Large intestine (tissue), 3 donors: Measurements from ENCODE around the gene MARCHF7. TPM values are rescaled to one million over a fixed set of nuclear protein-coding genes. Genes with fewer than 3 reads are reported as not detected.
"Not testable (repeated sequence)": the region's sequence is repeated elsewhere in the genome, so short reads cannot be mapped to it uniquely, and the experiment has no call there.

Source experiments
- DNase-seq, 2 donors: peaks; one replicate each; pipeline versions ENCODE4 v3.0.0 to v3.0.0-alpha.2; 2013
- H3K27ac ChIP-seq: one replicate; pipeline ENCODE4 v1.5.1; 2013; ENCODE audit warnings: low read length
- H3K27me3 ChIP-seq: 2 replicates; pipeline ENCODE4 v1.6.1; 2013; ENCODE audit warnings: low read length; ENCODE audit not compliant: control insufficient read depth, insufficient read depth
- H3K36me3 ChIP-seq: 2 replicates; pipeline ENCODE4 v1.6.1; 2013; ENCODE audit warnings: low read length; ENCODE audit not compliant: control insufficient read depth, insufficient read depth
- H3K4me1 ChIP-seq: one replicate; pipeline ENCODE4 v1.6.1; 2013; ENCODE audit warnings: low read length; ENCODE audit not compliant: control insufficient read depth, insufficient read depth
- H3K4me3 ChIP-seq: one replicate; pipeline ENCODE4 v1.5.1; 2013; ENCODE audit warnings: low read length
- H3K9me3 ChIP-seq: one replicate; pipeline ENCODE4 v1.6.1; 2013; ENCODE audit warnings: mild to moderate bottlenecking, low read depth, low read length, moderate library complexity; ENCODE audit not compliant: control insufficient read depth
- WGBS: methylation state at CpG from one replicate; pipeline ENCODE4 v1.1.5; 2013; ENCODE audit warnings: low lambda C conversion rate; ENCODE audit not compliant: insufficient coverage; 5-methylcytosine and 5-hydroxymethylcytosine counted together
- polyA plus RNA-seq: library from polyadenylated mRNA; unstranded; fragments of 120-200 nt; gene quantifications from one replicate; pipeline ENCODE4 v1.2.1, GENCODE V29; 2013

The MARCHF7 gene
- polyA plus RNA-seq, 1 donor = 79.0 TPM

DNA sequence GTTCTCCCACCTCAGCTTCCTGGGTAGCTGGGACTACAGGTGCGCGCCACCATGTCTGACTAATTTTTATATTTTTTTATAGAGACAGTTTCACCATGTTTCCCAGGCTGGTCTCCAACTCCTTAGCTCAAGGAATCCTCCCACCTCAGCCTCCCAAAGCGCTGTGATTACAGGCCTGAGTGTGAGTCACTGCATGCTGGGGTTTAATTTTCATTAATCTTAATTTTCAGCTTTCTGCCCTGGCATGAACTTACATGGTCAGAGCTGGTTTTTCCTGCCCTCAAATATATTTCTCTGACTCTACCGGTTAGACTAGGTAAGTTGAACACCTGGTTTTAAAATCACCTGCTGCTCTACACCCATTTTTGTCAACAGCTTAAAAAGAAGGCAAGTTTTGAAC is 3.1 kb downstream of the MARCHF7 start:
- Histone ChIP-seq H3K4me3 (no peak overlapping the region), H3K27ac (no peak overlapping the region), H3K36me3 (peaks cover 29% of the 10 kb centered on the region), H3K27me3 (no peaks in the 10 kb centered on the region), H3K9me3 (no peaks in the 10 kb centered on the region), H3K4me1 (no peaks in the 10 kb centered on the region)
- DNase-seq = no peak
- WGBS = 60% methylated on average over 1 of the region's 4 CpGs

- not testable (repeated sequence) for H3K27me3 ChIP-seq, H3K4me1 ChIP-seq, H3K4me3 ChIP-seq, H3K27ac ChIP-seq, DNase-seq, H3K9me3 ChIP-seq
- peaks cover 32% of the 10 kb centered on the region for H3K36me3 ChIP-seq
- no CpG with 5 or more reads among the region's 4 CpGs for WGBS
Measured at GRCh38 chr2:159716409-159716808, 4.1 kb downstream of the MARCHF7 start.

- WGBS = no CpG with 5 or more reads among the region's 2 CpGs
- no peaks in the 10 kb centered on the region for H3K4me1 ChIP-seq
Measured at GRCh38 chr2:159716857-159717256, 4.6 kb downstream of the MARCHF7 start.

DNA sequence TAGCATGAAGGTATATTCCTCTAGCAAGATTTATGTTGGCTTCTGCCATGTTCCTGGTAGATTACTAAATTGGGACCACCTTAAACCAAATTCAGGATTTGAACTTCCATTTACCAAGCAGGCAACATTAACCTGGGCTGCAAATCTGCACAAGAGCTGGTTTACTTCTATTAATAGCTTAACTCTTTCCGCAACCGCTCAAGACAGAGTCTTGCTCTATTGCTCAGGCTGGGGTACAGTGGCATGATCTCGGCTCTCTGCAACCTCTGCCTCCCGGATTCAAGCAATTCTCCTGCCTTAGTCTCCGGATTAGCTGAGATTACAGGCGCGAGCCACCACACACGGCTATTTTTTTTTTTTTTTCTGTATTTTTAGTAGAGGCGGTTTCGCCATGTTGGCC is 8.4 kb downstream of the MARCHF7 start:
- H3K4me3 ChIP-seq = no peak overlapping the region
- WGBS = 100% methylated on average over 3 of the region's 10 CpGs
- H3K4me1 ChIP-seq = no peaks in the 10 kb centered on the region
- H3K9me3 ChIP-seq = no peaks in the 10 kb centered on the region
- H3K27me3 ChIP-seq = no peaks in the 10 kb centered on the region
- no peak overlapping the region for H3K27ac ChIP-seq
- H3K36me3 ChIP-seq = peaks cover 36% of the 10 kb centered on the region
- DNase-seq = no peak

More at GRCh38 chr2:159716857-159717256, 4.6 kb downstream of the MARCHF7 start:
- Histone ChIP-seq H3K9me3 (no peaks in the 10 kb centered on the region), H3K4me3 (no peak overlapping the region), H3K36me3 (peaks cover 32% of the 10 kb centered on the region), H3K27ac (no peak overlapping the region), H3K27me3 (no peaks in the 10 kb centered on the region)
- DNase-seq = peak in 1 of 2 donors; percentile 20

DNA sequence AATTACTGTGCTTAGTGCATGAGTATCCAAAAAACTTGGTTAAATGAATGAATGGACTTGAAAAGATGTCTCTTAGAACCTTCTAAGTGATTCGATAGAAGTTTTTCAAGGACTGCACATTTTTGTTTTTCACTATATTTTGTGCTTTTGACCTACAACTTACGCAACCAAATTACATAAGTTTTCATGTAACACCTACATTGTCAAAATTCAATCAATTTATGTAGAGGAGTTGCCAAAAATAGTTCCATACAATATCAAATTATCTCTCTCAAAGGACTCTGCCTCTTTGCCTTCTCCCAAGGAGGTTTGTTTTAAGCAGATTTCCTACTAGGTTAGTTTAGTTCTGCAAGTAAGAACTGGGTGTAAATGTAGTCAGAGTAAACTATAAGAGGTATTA is 10.3 kb downstream of the MARCHF7 start:
- H3K4me1 ChIP-seq = no peaks in the 10 kb centered on the region
- H3K4me3 ChIP-seq = no peak overlapping the region
- no peak overlapping the region for H3K27ac ChIP-seq
- DNase-seq = no peak
- no peaks in the 10 kb centered on the region for H3K27me3 ChIP-seq
- 100% methylated on average over 1 of the region's 2 CpGs for WGBS
- H3K36me3 ChIP-seq = peaks cover 30% of the 10 kb centered on the region
- no peaks in the 10 kb centered on the region for H3K9me3 ChIP-seq

DNA sequence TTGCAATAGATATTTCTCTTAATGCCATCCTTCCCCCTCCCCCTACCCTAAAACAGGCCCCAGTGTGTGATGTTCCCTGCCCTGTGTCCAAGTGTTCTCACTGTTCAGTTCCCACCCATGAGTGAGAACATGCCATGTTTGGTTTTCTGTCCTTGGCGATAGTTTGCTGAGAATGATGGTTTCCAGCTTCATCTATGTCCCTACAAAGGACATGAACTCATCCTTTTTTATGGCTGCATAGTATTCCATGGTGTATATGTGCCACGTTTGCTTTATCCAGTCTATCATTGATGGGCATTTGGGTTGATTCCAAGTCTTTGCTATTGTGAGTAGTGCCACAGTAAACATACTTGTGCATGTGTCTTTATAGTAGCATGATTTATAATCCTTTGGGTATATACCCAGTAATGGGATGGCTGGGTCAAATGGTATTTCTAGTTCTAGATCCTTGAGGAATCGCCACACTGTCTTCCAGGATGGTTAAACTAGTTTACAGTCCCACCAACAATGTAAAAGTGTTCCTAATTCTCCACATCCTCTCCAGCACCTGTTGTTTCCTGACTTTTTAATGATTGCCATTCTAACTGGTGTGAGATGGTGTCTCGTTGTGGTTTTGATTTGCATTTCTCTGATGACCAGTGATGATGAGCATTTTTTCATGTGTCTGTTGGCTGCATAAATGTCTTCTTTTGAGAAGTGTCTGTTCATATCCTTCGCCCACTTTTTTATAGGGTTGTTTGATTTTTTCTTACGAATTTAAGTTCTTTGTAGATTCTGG is 12.7 kb downstream of the MARCHF7 start:
- H3K36me3 ChIP-seq = peaks cover 22% of the 10 kb centered on the region
- not testable (repeated sequence) for H3K27me3 ChIP-seq, DNase-seq, H3K4me1 ChIP-seq, H3K4me3 ChIP-seq, H3K27ac ChIP-seq, H3K9me3 ChIP-seq
- WGBS = no CpG with 5 or more reads among the region's 6 CpGs

DNA sequence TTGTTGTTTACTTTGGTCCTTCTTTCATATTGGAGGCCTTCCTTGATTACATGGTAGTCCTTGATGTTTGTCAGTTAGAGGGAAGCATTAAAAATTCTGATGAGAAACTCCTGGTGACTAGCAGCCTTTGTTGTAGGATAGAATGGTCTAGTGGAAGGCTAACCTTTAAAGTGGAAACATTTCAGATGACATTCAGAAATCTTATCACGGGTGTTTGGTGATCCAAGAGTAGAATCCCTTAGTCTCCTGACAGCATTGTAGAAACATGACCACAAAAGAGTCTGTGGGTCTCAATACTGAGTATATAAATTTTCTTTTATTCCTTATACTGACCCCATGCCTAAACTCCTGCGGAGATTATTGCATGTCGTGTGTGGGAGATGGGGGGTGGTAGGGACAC is 13.4 kb downstream of the MARCHF7 start:
- Histone ChIP-seq H3K36me3 (peaks cover 22% of the 10 kb centered on the region), H3K9me3 (no peaks in the 10 kb centered on the region), H3K27ac (no peak overlapping the region), H3K27me3 (no peaks in the 10 kb centered on the region), H3K4me3 (no peak overlapping the region), H3K4me1 (no peaks in the 10 kb centered on the region)
- no CpG with 5 or more reads among the region's 3 CpGs for WGBS
- no peak for DNase-seq

DNA sequence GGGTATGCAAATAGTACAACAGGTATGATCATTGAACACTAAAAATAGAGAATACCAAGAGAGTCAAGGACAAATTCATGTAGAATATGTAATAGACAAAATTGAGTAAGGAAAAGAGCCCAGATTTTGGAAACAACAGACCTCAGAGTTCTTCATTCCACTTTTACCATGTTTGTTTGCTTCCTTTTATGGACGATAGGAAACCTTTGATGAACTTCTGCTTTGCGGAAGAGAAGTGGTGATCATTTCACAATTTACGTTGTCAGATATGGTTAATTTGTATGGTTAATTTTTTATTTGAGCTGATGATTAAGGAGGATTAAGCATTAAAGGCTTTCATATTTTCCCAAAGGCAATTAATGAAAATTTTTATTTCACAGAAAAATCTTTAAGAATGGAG is 16.3 kb downstream of the MARCHF7 start:
- Histone ChIP-seq H3K27me3 (no peaks in the 10 kb centered on the region), H3K4me1 (no peaks in the 10 kb centered on the region)
- WGBS = 89% methylated on average over 3 of the region's 3 CpGs

GRCh38 chr2:159735648-159736047 is 23.3 kb downstream of the MARCHF7 start:
- no peaks in the 10 kb centered on the region for H3K9me3 ChIP-seq
- no peak overlapping the region for H3K27ac ChIP-seq
- H3K4me1 ChIP-seq = no peaks in the 10 kb centered on the region
- H3K4me3 ChIP-seq = no peak overlapping the region
- no CpG with 5 or more reads among the region's 1 CpG for WGBS
- H3K36me3 ChIP-seq = peaks cover 48% of the 10 kb centered on the region
- DNase-seq = no peak
- H3K27me3 ChIP-seq = no peaks in the 10 kb centered on the region

More for the DNA sequence above, 16.3 kb downstream of the MARCHF7 start:
- peaks cover 32% of the 10 kb centered on the region for H3K36me3 ChIP-seq
- no peaks in the 10 kb centered on the region for H3K9me3 ChIP-seq
- DNase-seq = no peak
- no peak overlapping the region for H3K4me3 ChIP-seq
- H3K27ac ChIP-seq = no peak overlapping the region

DNA sequence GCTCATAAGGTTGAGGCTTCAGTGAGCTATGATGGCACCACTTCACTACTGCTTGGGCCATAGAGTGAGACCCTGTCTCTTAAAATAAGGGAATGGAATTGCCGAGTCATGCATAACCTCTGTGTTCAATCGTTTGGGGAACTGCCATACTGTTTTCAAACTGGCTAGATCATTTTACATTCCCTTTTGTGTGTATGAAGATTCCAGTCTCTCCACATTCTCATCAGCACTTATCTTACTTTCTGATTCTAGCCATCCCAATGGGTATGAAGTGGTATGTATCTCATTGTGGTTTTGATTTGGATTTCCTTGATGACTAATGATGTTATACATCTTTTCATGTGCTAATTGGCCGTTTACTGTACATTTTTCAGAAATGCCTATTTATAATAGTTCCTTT is 23.7 kb downstream of the MARCHF7 start:
- no peaks in the 10 kb centered on the region for H3K4me1 ChIP-seq
- WGBS = 100% methylated on average over 2 of the region's 3 CpGs
- no peaks in the 10 kb centered on the region for H3K9me3 ChIP-seq
- DNase-seq = no peak
- no peak overlapping the region for H3K4me3 ChIP-seq
- no peaks in the 10 kb centered on the region for H3K27me3 ChIP-seq
- H3K36me3 ChIP-seq = peaks cover 44% of the 10 kb centered on the region
- H3K27ac ChIP-seq = no peak overlapping the region
